BLaER1 treated with 17β-estradiol and CSF1 and Interleukin-3, amounts not matched to agents 10 nM and 100 nM (cell line): Measurements from ENCODE around the gene PDLIM7.
A peak's percentile ranks its signal among the peaks of the same experiment; 100 is the strongest.

ENCODE experiments used
- H3K27ac ChIP-seq, 11 experiments: shearing (Covaris generic); formaldehyde crosslinking; 2 replicates each; pipeline ENCODE4 v1.8.1; 2022
- H3K27me3 ChIP-seq, 11 experiments: shearing (Covaris generic); formaldehyde crosslinking; 2 replicates each; pipeline ENCODE4 v1.8.1; 2022
- H3K36me3 ChIP-seq, 11 experiments: shearing (Covaris generic); formaldehyde crosslinking; 2 replicates each; pipeline ENCODE4 v1.8.1; 2022
- H3K4me1 ChIP-seq, 10 experiments: shearing (Covaris generic); formaldehyde crosslinking; 2 replicates each; pipeline ENCODE4 v1.8.1; 2022
- H3K4me2 ChIP-seq, 11 experiments: shearing (Covaris generic); formaldehyde crosslinking; 2 replicates each; pipeline ENCODE4 v1.8.1; 2022
- H3K4me3 ChIP-seq, 10 experiments: shearing (Covaris generic); formaldehyde crosslinking; 2 replicates each; pipeline ENCODE4 v1.8.1; 2022
- H3K9ac ChIP-seq, 11 experiments: shearing (Covaris generic); formaldehyde crosslinking; 2 replicates each; pipeline ENCODE4 v1.8.1; 2022
- H3K9me3 ChIP-seq, 11 experiments: shearing (Covaris generic); formaldehyde crosslinking; replicated peaks in 1 of 11; 2 replicates each; pipeline ENCODE4 v1.8.1; 2022
- H4K20me1 ChIP-seq, 11 experiments: shearing (Covaris generic); formaldehyde crosslinking; 2 replicates each; pipeline ENCODE4 v1.8.1; 2022
- Cebpa-rat ChIP-seq, 11 experiments: shearing (Covaris generic); IDR thresholded peaks; 2 replicates each; pipeline ENCODE4 v1.8.1; 2022

The PDLIM7 gene

GRCh38 chr5:177448244-177448950 lies 49.0 kb downstream of the PDLIM7 start:
- Histone ChIP-seq H3K4me2 (peak overlapping the region; percentile 86 to 100 (median 97)), H3K27me3 (0 out of 22 replicates have a peak, but pooled peaks cover 0 to 5% (median 0%) of the 10 kb centered on the region in 11 experiments), H3K9ac (peak overlapping the region in 10 of 11 experiments; percentile 50 to 93 (median 88); a peak in 18 of 22 replicates), H3K9me3 (no peaks in the 10 kb centered on the region), H3K4me3 (peak overlapping the region in 8 of 10 experiments; percentile 34 to 78 (median 70); a peak in 15 of 20 replicates), H3K4me1 (peaks cover 53 to 89% (median 85%) of the 10 kb centered on the region in 10 experiments), H3K36me3 (peaks cover 0 to 8% (median 5%) of the 10 kb centered on the region in 11 experiments; a peak in 14 of 22 replicates), H4K20me1 (peaks cover 3 to 77% (median 44%) of the 10 kb centered on the region in 11 experiments; a peak in 20 of 22 replicates), H3K27ac (peak overlapping the region in 9 of 11 experiments; percentile 66 to 92 (median 87); a peak in 18 of 22 replicates)
- TF ChIP-seq Cebpa-rat (IDR thresholded peaks at IDR 0.05) = peak in 7 of 11 experiments; percentile 24 to 78 (median 36); a peak in 7 of 22 replicates

- H3K27ac ChIP-seq = peak overlapping the region in 9 of 11 experiments; percentile 66 to 92 (median 87); a peak in 18 of 22 replicates
- TF ChIP-seq Cebpa-rat (IDR thresholded peaks at IDR 0.05) = no peak; a peak in 1 of 22 replicates
Observed at GRCh38 chr5:177447611-177448243, 49.7 kb downstream of the PDLIM7 start.

GRCh38 chr5:177447066-177447610 lies 50.3 kb downstream of the PDLIM7 start:
- H3K4me1 ChIP-seq = peaks cover 50 to 84% (median 78%) of the 10 kb centered on the region in 10 experiments

More at GRCh38 chr5:177447611-177448243, 49.7 kb downstream of the PDLIM7 start:
- Histone ChIP-seq H3K9me3 (no peaks in the 10 kb centered on the region), H3K4me2 (peak overlapping the region; percentile 86 to 100 (median 97)), H3K4me3 (peak overlapping the region in 9 of 10 experiments; percentile 34 to 78 (median 68); a peak in 17 of 20 replicates), H3K27me3 (no peaks in the 10 kb centered on the region), H3K9ac (peak overlapping the region in 10 of 11 experiments; percentile 50 to 93 (median 88); a peak in 19 of 22 replicates), H3K4me1 (peaks cover 50 to 89% (median 83%) of the 10 kb centered on the region in 10 experiments), H4K20me1 (peaks cover 10 to 77% (median 44%) of the 10 kb centered on the region in 11 experiments; a peak in 20 of 22 replicates), H3K36me3 (peaks cover 4 to 15% (median 12%) of the 10 kb centered on the region in 11 experiments; a peak in 20 of 22 replicates)

GRCh38 chr5:177446200-177447065 lies 51.0 kb downstream of the PDLIM7 start, which contains the start of gene PRR7:
Gene PRR7, plus strand, starts transcription at chr5:177446814. Its CDS starts 8,254 bp downstream, at chr5:177455068.
- peaks cover 17 to 85% (median 49%) of the 10 kb centered on the region in 11 experiments; a peak in 20 of 22 replicates for H4K20me1 ChIP-seq
- H3K27me3 ChIP-seq = no peaks in the 10 kb centered on the region
- H3K9ac ChIP-seq = peak within 1 kb of the TSS; percentile 78 to 93 (median 87)
- no peak for TF ChIP-seq Cebpa-rat (IDR thresholded peaks at IDR 0.05)
- H3K4me2 ChIP-seq = peak within 1 kb of the TSS; percentile 86 to 100 (median 97)
- no peaks in the 10 kb centered on the region for H3K9me3 ChIP-seq
- H3K4me3 ChIP-seq = peak within 1 kb of the TSS; percentile 63 to 78 (median 72)
- H3K4me1 ChIP-seq = peaks cover 50 to 78% (median 72%) of the 10 kb centered on the region in 10 experiments
- peaks cover 17 to 27% (median 25%) of the 10 kb centered on the region in 11 experiments for H3K36me3 ChIP-seq
- H3K27ac ChIP-seq = peak within 1 kb of the TSS; percentile 14 to 92 (median 87); a peak in 20 of 22 replicates

More at GRCh38 chr5:177447066-177447610, 50.3 kb downstream of the PDLIM7 start:
- Histone ChIP-seq H3K27me3 (no peaks in the 10 kb centered on the region), H4K20me1 (peaks cover 16 to 78% (median 44%) of the 10 kb centered on the region in 11 experiments; a peak in 20 of 22 replicates), H3K9ac (peak overlapping the region; percentile 78 to 93 (median 87)), H3K27ac (peak overlapping the region; percentile 14 to 92 (median 87); a peak in 20 of 22 replicates), H3K9me3 (no peaks in the 10 kb centered on the region), H3K4me2 (peak overlapping the region; percentile 86 to 100 (median 97)), H3K4me3 (peak overlapping the region; percentile 63 to 78 (median 72)), H3K36me3 (peaks cover 10 to 20% (median 18%) of the 10 kb centered on the region in 11 experiments; a peak in 21 of 22 replicates)
- TF ChIP-seq Cebpa-rat (IDR thresholded peaks at IDR 0.05) = no peak

GRCh38 chr5:177445917-177446199 lies 51.5 kb downstream of the PDLIM7 start:
- Histone ChIP-seq H3K9ac (peak overlapping the region in 10 of 11 experiments; percentile 78 to 93 (median 88); a peak in 21 of 22 replicates), H3K4me2 (peak overlapping the region; percentile 86 to 100 (median 97)), H3K9me3 (no peaks in the 10 kb centered on the region), H3K4me1 (peaks cover 50 to 78% (median 71%) of the 10 kb centered on the region in 10 experiments), H3K4me3 (peak overlapping the region; percentile 63 to 78 (median 72)), H4K20me1 (peaks cover 15 to 88% (median 53%) of the 10 kb centered on the region in 11 experiments; a peak in 20 of 22 replicates), H3K27me3 (no peaks in the 10 kb centered on the region), H3K36me3 (peaks cover 23 to 33% (median 31%) of the 10 kb centered on the region in 11 experiments), H3K27ac (peak overlapping the region in 9 of 11 experiments; percentile 84 to 92 (median 87); a peak in 19 of 22 replicates)
- no peak for TF ChIP-seq Cebpa-rat (IDR thresholded peaks at IDR 0.05)

- Histone ChIP-seq H3K9ac (peak overlapping the region in 10 of 11 experiments; percentile 30 to 93 (median 88); a peak in 15 of 22 replicates), H3K27ac (peak overlapping the region in 5 of 11 experiments; percentile 87 to 92 (median 88); a peak in 8 of 22 replicates), H3K4me1 (peaks cover 50 to 78% (median 70%) of the 10 kb centered on the region in 10 experiments)
Observed at GRCh38 chr5:177445052-177445916, 52.1 kb downstream of the PDLIM7 start.

More at GRCh38 chr5:177445052-177445916, 52.1 kb downstream of the PDLIM7 start:
- H3K36me3 ChIP-seq = peaks cover 29 to 39% (median 37%) of the 10 kb centered on the region in 11 experiments
- no peaks in the 10 kb centered on the region for H3K9me3 ChIP-seq
- peak overlapping the region in 8 of 10 experiments; percentile 63 to 78 (median 72); a peak in 11 of 20 replicates for H3K4me3 ChIP-seq
- peaks cover 10 to 88% (median 57%) of the 10 kb centered on the region in 11 experiments; a peak in 20 of 22 replicates for H4K20me1 ChIP-seq
- TF ChIP-seq Cebpa-rat (IDR thresholded peaks at IDR 0.05) = no peak
- H3K4me2 ChIP-seq = peak overlapping the region; percentile 86 to 100 (median 97)
- no peaks in the 10 kb centered on the region for H3K27me3 ChIP-seq
